ENCODE results near the gene BSND.
A peak's percentile ranks its signal among the peaks of the same experiment; 100 is the strongest.

Gene BSND

GRCh38 chr1:55001311-55001710 is 2.6 kb downstream of the BSND start:
- Histone ChIP-seq H3K27ac (ENCODE audit: low read depth, low read length) (no peak overlapping the region), H3K36me3 (ENCODE audit: insufficient read depth, low read length) (no peaks in the 10 kb centered on the region), H2AFZ (ENCODE audit: low read length, unreplicated experiment) (no peak overlapping the region), H3K79me2 (ENCODE audit: control insufficient read depth, insufficient read depth, low read length, unreplicated experiment) (no peaks in the 10 kb centered on the region), H3K4me1 (ENCODE audit: control insufficient read depth, insufficient read depth, low read length, unreplicated experiment) (no peaks in the 10 kb centered on the region), H3K27me3 (ENCODE audit: insufficient read depth, low read length) (peaks cover 4% of the 10 kb centered on the region; the same call in 1 of the 2 replicates), H3K4me3 (ENCODE audit: low read depth, low read length) (no peak overlapping the region)

- no peak overlapping the region for H2AFZ ChIP-seq (ENCODE audit: low read length, unreplicated experiment)
- no peaks in the 10 kb centered on the region for H3K79me2 ChIP-seq (ENCODE audit: control insufficient read depth, insufficient read depth, low read length, unreplicated experiment)
- H3K27me3 ChIP-seq (ENCODE audit: insufficient read depth, low read length): no peaks in the 10 kb centered on the region
- H3K27ac ChIP-seq (ENCODE audit: low read depth, low read length): no peak overlapping the region
- H3K4me3 ChIP-seq (ENCODE audit: low read depth, low read length): no peak overlapping the region
- no peaks in the 10 kb centered on the region for H3K36me3 ChIP-seq (ENCODE audit: insufficient read depth, low read length)
- peaks cover 4% of the 10 kb centered on the region for H3K4me1 ChIP-seq (ENCODE audit: control insufficient read depth, insufficient read depth, low read length, unreplicated experiment)
These were observed 4.0 kb downstream of the BSND start for GRCh38 chr1:55002686-55003085.

GRCh38 chr1:55005351-55006140 is 6.8 kb downstream of the BSND start:
- no peak overlapping the region for H3K4me3 ChIP-seq (ENCODE audit: low read depth, low read length)
- no peak overlapping the region for H3K27ac ChIP-seq (ENCODE audit: low read depth, low read length)
- H3K79me2 ChIP-seq (ENCODE audit: control insufficient read depth, insufficient read depth, low read length, unreplicated experiment): no peaks in the 10 kb centered on the region
- H3K36me3 ChIP-seq (ENCODE audit: insufficient read depth, low read length): no peaks in the 10 kb centered on the region
- no peaks in the 10 kb centered on the region for H3K27me3 ChIP-seq (ENCODE audit: insufficient read depth, low read length)
- peaks cover 11% of the 10 kb centered on the region for H3K4me1 ChIP-seq (ENCODE audit: control insufficient read depth, insufficient read depth, low read length, unreplicated experiment)
- no peak overlapping the region for H2AFZ ChIP-seq (ENCODE audit: low read length, unreplicated experiment)

GRCh38 chr1:55006931-55007330 is 8.2 kb downstream of the BSND start:
- no peaks in the 10 kb centered on the region for H3K27me3 ChIP-seq (ENCODE audit: insufficient read depth, low read length)
- H3K4me3 ChIP-seq (ENCODE audit: low read depth, low read length): no peak overlapping the region
- H3K4me1 ChIP-seq (ENCODE audit: control insufficient read depth, insufficient read depth, low read length, unreplicated experiment): peaks cover 11% of the 10 kb centered on the region
- no peak overlapping the region for H2AFZ ChIP-seq (ENCODE audit: low read length, unreplicated experiment)
- no peaks in the 10 kb centered on the region for H3K79me2 ChIP-seq (ENCODE audit: control insufficient read depth, insufficient read depth, low read length, unreplicated experiment)
- no peak overlapping the region for H3K27ac ChIP-seq (ENCODE audit: low read depth, low read length)
- no peaks in the 10 kb centered on the region for H3K36me3 ChIP-seq (ENCODE audit: insufficient read depth, low read length)

- no peak overlapping the region for H2AFZ ChIP-seq (ENCODE audit: low read length, unreplicated experiment)
- 0 out of 2 replicates have a peak, but pooled peaks cover 4% of the 10 kb centered on the region for H3K27me3 ChIP-seq (ENCODE audit: insufficient read depth, low read length)
- no peaks in the 10 kb centered on the region for H3K79me2 ChIP-seq (ENCODE audit: control insufficient read depth, insufficient read depth, low read length, unreplicated experiment)
- peaks cover 11% of the 10 kb centered on the region for H3K4me1 ChIP-seq (ENCODE audit: control insufficient read depth, insufficient read depth, low read length, unreplicated experiment)
- no peaks in the 10 kb centered on the region for H3K36me3 ChIP-seq (ENCODE audit: insufficient read depth, low read length)
- H3K27ac ChIP-seq (ENCODE audit: low read depth, low read length): no peak overlapping the region
- no peak overlapping the region for H3K4me3 ChIP-seq (ENCODE audit: low read depth, low read length)
These were observed 8.9 kb downstream of the BSND start for GRCh38 chr1:55007625-55008024.

GRCh38 chr1:55010194-55010886 is 11.6 kb downstream of the BSND start:
- no peaks in the 10 kb centered on the region for H3K79me2 ChIP-seq (ENCODE audit: control insufficient read depth, insufficient read depth, low read length, unreplicated experiment)
- H3K36me3 ChIP-seq (ENCODE audit: insufficient read depth, low read length): no peaks in the 10 kb centered on the region
- H3K27me3 ChIP-seq (ENCODE audit: insufficient read depth, low read length): peaks cover 9% of the 10 kb centered on the region; the same call in 1 of the 2 replicates
- no peak overlapping the region for H3K27ac ChIP-seq (ENCODE audit: low read depth, low read length)
- no peak overlapping the region for H3K4me3 ChIP-seq (ENCODE audit: low read depth, low read length)
- no peak overlapping the region for H2AFZ ChIP-seq (ENCODE audit: low read length, unreplicated experiment)
- H3K4me1 ChIP-seq (ENCODE audit: control insufficient read depth, insufficient read depth, low read length, unreplicated experiment): peaks cover 11% of the 10 kb centered on the region

GRCh38 chr1:55010887-55011217 is 12.1 kb downstream of the BSND start:
- no peaks in the 10 kb centered on the region for H3K79me2 ChIP-seq (ENCODE audit: control insufficient read depth, insufficient read depth, low read length, unreplicated experiment)
- peaks cover 15% of the 10 kb centered on the region; the same call in 1 of the 2 replicates for H3K27me3 ChIP-seq (ENCODE audit: insufficient read depth, low read length)
- H3K36me3 ChIP-seq (ENCODE audit: insufficient read depth, low read length): no peaks in the 10 kb centered on the region
- no peak overlapping the region for H3K4me3 ChIP-seq (ENCODE audit: low read depth, low read length)
- H3K27ac ChIP-seq (ENCODE audit: low read depth, low read length): no peak overlapping the region
- peaks cover 11% of the 10 kb centered on the region for H3K4me1 ChIP-seq (ENCODE audit: control insufficient read depth, insufficient read depth, low read length, unreplicated experiment)
- no peak overlapping the region for H2AFZ ChIP-seq (ENCODE audit: low read length, unreplicated experiment)

GRCh38 chr1:55012661-55013060 is 13.9 kb downstream of the BSND start:
- Histone ChIP-seq H3K36me3 (ENCODE audit: insufficient read depth, low read length) (no peaks in the 10 kb centered on the region), H3K4me1 (ENCODE audit: control insufficient read depth, insufficient read depth, low read length, unreplicated experiment) (peaks cover 7% of the 10 kb centered on the region), H3K27me3 (ENCODE audit: insufficient read depth, low read length) (peaks cover 28% of the 10 kb centered on the region), H3K27ac (ENCODE audit: low read depth, low read length) (no peak overlapping the region), H2AFZ (ENCODE audit: low read length, unreplicated experiment) (no peak overlapping the region), H3K79me2 (ENCODE audit: control insufficient read depth, insufficient read depth, low read length, unreplicated experiment) (no peaks in the 10 kb centered on the region), H3K4me3 (ENCODE audit: low read depth, low read length) (no peak overlapping the region)

- Histone ChIP-seq H3K4me1 (ENCODE audit: control insufficient read depth, insufficient read depth, low read length, unreplicated experiment) (no peaks in the 10 kb centered on the region), H2AFZ (ENCODE audit: low read length, unreplicated experiment) (no peak overlapping the region), H3K36me3 (ENCODE audit: insufficient read depth, low read length) (no peaks in the 10 kb centered on the region), H3K4me3 (ENCODE audit: low read depth, low read length) (no peak overlapping the region), H3K27me3 (ENCODE audit: insufficient read depth, low read length) (peaks cover 28% of the 10 kb centered on the region), H3K79me2 (ENCODE audit: control insufficient read depth, insufficient read depth, low read length, unreplicated experiment) (no peaks in the 10 kb centered on the region), H3K27ac (ENCODE audit: low read depth, low read length) (no peak overlapping the region)
These were observed 16.4 kb downstream of the BSND start for GRCh38 chr1:55015123-55015522.

GRCh38 chr1:55015731-55016620 is 17.2 kb downstream of the BSND start:
- Histone ChIP-seq H3K4me3 (ENCODE audit: low read depth, low read length) (no peak overlapping the region), H3K27me3 (ENCODE audit: insufficient read depth, low read length) (peaks cover 28% of the 10 kb centered on the region), H3K79me2 (ENCODE audit: control insufficient read depth, insufficient read depth, low read length, unreplicated experiment) (no peaks in the 10 kb centered on the region), H3K27ac (ENCODE audit: low read depth, low read length) (no peak overlapping the region), H3K4me1 (ENCODE audit: control insufficient read depth, insufficient read depth, low read length, unreplicated experiment) (no peaks in the 10 kb centered on the region), H2AFZ (ENCODE audit: low read length, unreplicated experiment) (peak overlapping the region; percentile 6), H3K36me3 (ENCODE audit: insufficient read depth, low read length) (no peaks in the 10 kb centered on the region)

All from ACC112 (cell line).